Activated CD8-positive, alpha-beta T cell treated with anti-CD3 and anti-CD28 coated beads for 36 hours (primary cell): ENCODE results near the gene CST7. TPM values are rescaled to one million over a fixed set of nuclear protein-coding genes. Genes with fewer than 3 reads are reported as not detected.

Experiments
- ATAC-seq: fragments of 200-7000 bp; cut with Tn5 transposase; one replicate; pipeline ENCODE4 v1.10.0; 2021; ENCODE audit warnings: mild to moderate bottlenecking, moderate library complexity
- CTCF ChIA-PET: fragments of 350-600 bp; sonication (Branson Sonifier 250); formaldehyde crosslinking; loops from one replicate; lab custom pipeline; 2021; ENCODE audit warnings: antibody characterized with exemption; lab: Charles Lee
- POLR2A ChIA-PET: fragments of 350-600 bp; sonication (Branson Sonifier 250); formaldehyde crosslinking; loops from one replicate; lab custom pipeline; 2021; ENCODE audit warnings: antibody characterized with exemption; lab: Charles Lee
- DNase-seq: peaks from one replicate; pipeline ENCODE4 v3.0.0-alpha.2; 2020
- H3K27ac Mint-ChIP-seq: one replicate; pipeline ENCODE4 v1.8.0; 2021; ENCODE audit warnings: mild to moderate bottlenecking, mixed read lengths
- H3K27me3 Mint-ChIP-seq: one replicate; pipeline ENCODE4 v1.8.0; 2021; ENCODE audit warnings: mixed read lengths
- H3K36me3 Mint-ChIP-seq: one replicate; pipeline ENCODE4 v1.8.0; 2021; ENCODE audit warnings: low read depth, mixed read lengths
- H3K4me1 Mint-ChIP-seq: one replicate; pipeline ENCODE4 v1.8.0; 2021; ENCODE audit warnings: low read depth, mixed read lengths
- H3K4me3 Mint-ChIP-seq: one replicate; pipeline ENCODE4 v1.8.0; 2021; ENCODE audit warnings: mild to moderate bottlenecking, moderate library complexity, mixed read lengths
- H3K9me3 Mint-ChIP-seq: one replicate; pipeline ENCODE4 v1.8.0; 2021; ENCODE audit warnings: mixed read lengths
- intact Hi-C: fragments of 100-400 bp; cut with micrococcal nuclease; formaldehyde crosslinking; loops from one replicate; pipeline ENCODE4 v1.10.0; 2022
- total RNA-seq, 2 experiments: library from RNA; stranded (reverse); gene quantifications; one replicate each; pipeline ENCODE4 v1.2.3, GENCODE V29; 2021
- TF ChIP-seq, protein P1 (sequence below): fragments of 200-600 bp; IDR thresholded peaks from one replicate; pipeline ENCODE4 v1.8.0; 2022; ENCODE audit warnings: antibody characterized with exemption, mild to moderate bottlenecking

Gene CST7
- total RNA-seq, 2 experiments from 2014 or later: 48.5 to 49.3 TPM

DNA sequence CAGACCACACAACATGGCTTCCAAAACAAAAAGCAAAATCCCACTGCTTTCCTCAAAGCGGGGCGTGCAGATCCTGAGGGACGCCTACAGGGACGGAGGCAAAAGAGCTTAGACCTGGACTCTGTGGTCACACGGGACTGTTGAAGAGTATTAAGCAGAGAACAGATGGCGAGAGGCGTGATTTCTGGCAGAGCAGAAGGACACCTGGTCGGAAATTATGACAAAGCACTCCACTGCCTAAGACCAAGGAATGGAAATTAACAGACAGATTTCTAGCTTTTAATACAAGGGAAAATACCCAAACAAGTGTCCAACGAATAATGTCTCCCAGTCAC lies 15.4 kb downstream of the CST7 start:
- Mint-ChIP-seq H3K4me1 (peaks cover 40% of the 10 kb centered on the region), H3K36me3 (peaks cover 71% of the 10 kb centered on the region), H3K27me3 (no peaks in the 10 kb centered on the region), H3K9me3 (no peaks in the 10 kb centered on the region), H3K4me3 (no peak overlapping the region), H3K27ac (peak overlapping the region; percentile 77)
- TF ChIP-seq, protein P1, sequence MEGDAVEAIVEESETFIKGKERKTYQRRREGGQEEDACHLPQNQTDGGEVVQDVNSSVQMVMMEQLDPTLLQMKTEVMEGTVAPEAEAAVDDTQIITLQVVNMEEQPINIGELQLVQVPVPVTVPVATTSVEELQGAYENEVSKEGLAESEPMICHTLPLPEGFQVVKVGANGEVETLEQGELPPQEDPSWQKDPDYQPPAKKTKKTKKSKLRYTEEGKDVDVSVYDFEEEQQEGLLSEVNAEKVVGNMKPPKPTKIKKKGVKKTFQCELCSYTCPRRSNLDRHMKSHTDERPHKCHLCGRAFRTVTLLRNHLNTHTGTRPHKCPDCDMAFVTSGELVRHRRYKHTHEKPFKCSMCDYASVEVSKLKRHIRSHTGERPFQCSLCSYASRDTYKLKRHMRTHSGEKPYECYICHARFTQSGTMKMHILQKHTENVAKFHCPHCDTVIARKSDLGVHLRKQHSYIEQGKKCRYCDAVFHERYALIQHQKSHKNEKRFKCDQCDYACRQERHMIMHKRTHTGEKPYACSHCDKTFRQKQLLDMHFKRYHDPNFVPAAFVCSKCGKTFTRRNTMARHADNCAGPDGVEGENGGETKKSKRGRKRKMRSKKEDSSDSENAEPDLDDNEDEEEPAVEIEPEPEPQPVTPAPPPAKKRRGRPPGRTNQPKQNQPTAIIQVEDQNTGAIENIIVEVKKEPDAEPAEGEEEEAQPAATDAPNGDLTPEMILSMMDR: no peak
- DNase-seq (no peak), ATAC-seq (peak; percentile 3)
- ChIA-PET POLR2A (interaction anchor here (1.5 to 2.0 kb wide), 3 partner anchors 10 to 22 kb away, joined by 5 to 6 read pairs (median 5); no protein-coding TSS in a partner anchor), CTCF (interaction anchor here (1.4 kb wide), 1 partner anchor 9 kb away, joined by 6 read pairs; no protein-coding TSS in a partner anchor)
- intact Hi-C loops: no loop called here

GRCh38 chr20:24965065-24965919 lies 16.2 kb downstream of the CST7 start:
- Mint-ChIP-seq H3K4me1 (peaks cover 35% of the 10 kb centered on the region), H3K27me3 (no peaks in the 10 kb centered on the region), H3K9me3 (no peaks in the 10 kb centered on the region), H3K27ac (peak overlapping the region; percentile 77), H3K4me3 (no peak overlapping the region), H3K36me3 (peaks cover 68% of the 10 kb centered on the region)
- ChIA-PET CTCF (interaction anchor here (1.4 kb wide), 1 partner anchor 10 kb away, joined by 6 read pairs; no protein-coding TSS in a partner anchor), POLR2A (interaction anchor here (1.5 to 2.0 kb wide), 3 partner anchors 10 to 21 kb away, joined by 5 to 6 read pairs (median 5); no protein-coding TSS in a partner anchor)
- TF ChIP-seq, protein P1: no peak
- intact Hi-C loops: no loop called here
- no peak for DNase-seq
- ATAC-seq: no peak

DNA sequence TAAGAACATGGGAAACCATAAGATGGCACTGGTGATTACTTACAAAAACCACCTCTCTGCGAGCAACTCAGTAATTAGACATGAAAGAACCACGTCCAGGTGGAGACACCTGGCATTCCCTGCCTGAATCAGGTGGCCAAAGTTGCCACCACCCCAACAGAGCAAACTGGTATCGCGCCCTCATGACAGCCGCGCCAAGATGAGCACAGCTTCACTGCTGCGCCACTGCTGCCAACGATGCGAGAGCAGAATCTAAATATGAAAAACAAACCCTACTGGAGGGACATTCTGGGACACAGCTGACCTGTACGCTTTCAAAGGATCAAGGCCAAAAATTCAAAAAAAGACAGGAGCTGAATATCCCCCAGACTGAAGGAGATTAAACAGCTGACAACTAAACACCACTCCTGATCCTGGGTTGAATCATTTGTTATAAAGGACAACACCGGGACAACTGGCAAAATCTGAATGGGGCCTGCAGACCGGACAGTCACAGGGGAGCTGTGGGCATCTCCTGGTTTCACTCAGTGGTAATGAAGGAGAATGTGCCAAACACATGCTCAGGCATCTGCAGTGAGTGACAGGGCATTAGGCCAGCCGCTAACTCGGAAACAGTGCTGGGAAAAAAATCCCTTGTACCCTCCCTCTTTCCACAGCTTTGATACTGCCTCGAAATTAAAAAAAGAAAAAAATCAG lies 17.4 kb downstream of the CST7 start:
- TF ChIP-seq, protein P1: no peak
- intact Hi-C loops: no loop called here
- H3K4me1 Mint-ChIP-seq: peaks cover 25% of the 10 kb centered on the region
- H3K9me3 Mint-ChIP-seq: no peaks in the 10 kb centered on the region
- no peak overlapping the region for H3K27ac Mint-ChIP-seq
- DNase-seq: no peak
- ATAC-seq: no peak
- H3K4me3 Mint-ChIP-seq: no peak overlapping the region
- ChIA-PET CTCF (interaction anchor here (1.2 kb wide), 1 partner anchor 35 kb away, joined by 3 read pairs; no protein-coding TSS in a partner anchor), POLR2A (no interaction called here)
- peaks cover 63% of the 10 kb centered on the region for H3K36me3 Mint-ChIP-seq
- H3K27me3 Mint-ChIP-seq: no peaks in the 10 kb centered on the region

DNA sequence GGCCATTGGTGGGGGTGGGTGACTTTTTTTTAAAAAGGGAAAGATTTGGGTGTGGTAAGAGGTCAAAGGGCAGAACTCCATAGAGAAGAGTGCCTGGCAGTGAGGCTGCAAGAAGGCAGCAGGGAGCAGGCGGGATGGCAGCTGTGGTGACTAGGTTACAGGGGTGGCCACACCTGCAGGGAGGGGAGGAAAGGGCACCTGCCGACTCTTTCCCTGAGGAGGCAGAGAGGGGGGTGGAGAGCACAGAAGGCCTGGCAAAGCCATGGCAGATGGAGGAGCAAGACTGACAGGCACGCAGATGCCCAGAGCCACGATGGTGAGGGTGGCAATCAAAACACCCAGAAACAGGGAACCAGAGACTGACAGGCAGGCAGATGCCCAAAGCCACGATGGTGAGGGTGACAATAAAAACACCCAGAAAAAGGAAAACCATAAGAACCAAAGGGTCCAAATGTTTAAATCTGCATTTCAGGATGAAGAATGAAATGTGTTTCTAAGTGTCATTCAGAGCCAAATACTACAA lies 19.3 kb downstream of the CST7 start:
- peak overlapping the region; percentile 52 for H3K27ac Mint-ChIP-seq
- no peak for ATAC-seq
- peaks cover 18% of the 10 kb centered on the region for H3K4me1 Mint-ChIP-seq
- no peak for DNase-seq
- H3K4me3 Mint-ChIP-seq: no peak overlapping the region
- H3K27me3 Mint-ChIP-seq: no peaks in the 10 kb centered on the region
- ChIA-PET CTCF (no interaction called here), POLR2A (no interaction called here)
- TF ChIP-seq, protein P1: no peak
- no peaks in the 10 kb centered on the region for H3K9me3 Mint-ChIP-seq
- intact Hi-C loops: no loop called here
- peaks cover 52% of the 10 kb centered on the region for H3K36me3 Mint-ChIP-seq
